ENCODE data around the gene HORMAD2.

DNA sequence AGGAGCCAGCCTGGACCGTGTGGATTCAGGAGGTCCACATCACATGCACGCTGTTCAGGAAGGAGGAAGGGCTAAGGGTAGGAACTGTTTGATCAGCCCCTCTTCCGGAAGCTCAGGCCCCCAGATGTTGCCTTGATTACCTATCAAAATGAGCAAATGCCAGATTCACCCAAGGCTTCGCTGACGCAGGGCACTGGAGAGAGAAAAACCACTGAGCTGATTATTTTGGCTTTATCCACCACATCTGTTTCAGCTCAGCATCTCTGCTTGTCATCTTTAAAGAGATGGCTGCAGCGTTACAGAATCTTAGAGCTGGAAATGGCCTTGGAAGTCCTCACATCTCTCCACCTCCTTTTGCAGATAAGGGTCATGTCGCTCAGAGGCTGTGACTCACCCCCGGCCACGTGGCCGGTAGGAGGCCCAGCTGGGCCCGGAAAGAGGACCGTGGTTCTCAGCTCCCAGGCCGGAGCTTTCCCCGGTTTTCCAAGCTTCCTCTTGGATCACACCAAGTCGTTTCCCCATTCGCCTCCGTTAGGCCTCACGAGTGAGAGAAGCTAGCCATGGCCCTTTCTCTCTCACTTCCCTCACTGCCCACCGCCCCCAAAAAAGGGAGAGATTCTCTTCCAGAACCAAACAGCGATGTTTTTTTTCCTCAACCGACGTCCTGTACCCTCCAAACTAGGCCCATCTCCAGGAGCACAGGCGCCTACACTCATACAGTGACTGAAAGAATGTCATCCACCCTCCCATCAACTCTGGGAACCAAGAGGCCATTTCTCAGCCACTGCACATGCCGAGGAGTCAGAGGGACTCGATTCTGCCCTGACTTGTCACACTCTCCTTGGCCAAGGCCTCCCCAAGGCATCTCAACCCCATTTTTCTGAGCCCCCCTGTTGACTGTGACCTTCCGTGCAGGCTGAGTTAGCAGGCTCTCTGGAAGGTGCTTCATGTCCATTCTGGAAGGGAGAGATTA, 128.7 kb downstream of the HORMAD2 start:
- TF ChIP-seq, protein P1, sequence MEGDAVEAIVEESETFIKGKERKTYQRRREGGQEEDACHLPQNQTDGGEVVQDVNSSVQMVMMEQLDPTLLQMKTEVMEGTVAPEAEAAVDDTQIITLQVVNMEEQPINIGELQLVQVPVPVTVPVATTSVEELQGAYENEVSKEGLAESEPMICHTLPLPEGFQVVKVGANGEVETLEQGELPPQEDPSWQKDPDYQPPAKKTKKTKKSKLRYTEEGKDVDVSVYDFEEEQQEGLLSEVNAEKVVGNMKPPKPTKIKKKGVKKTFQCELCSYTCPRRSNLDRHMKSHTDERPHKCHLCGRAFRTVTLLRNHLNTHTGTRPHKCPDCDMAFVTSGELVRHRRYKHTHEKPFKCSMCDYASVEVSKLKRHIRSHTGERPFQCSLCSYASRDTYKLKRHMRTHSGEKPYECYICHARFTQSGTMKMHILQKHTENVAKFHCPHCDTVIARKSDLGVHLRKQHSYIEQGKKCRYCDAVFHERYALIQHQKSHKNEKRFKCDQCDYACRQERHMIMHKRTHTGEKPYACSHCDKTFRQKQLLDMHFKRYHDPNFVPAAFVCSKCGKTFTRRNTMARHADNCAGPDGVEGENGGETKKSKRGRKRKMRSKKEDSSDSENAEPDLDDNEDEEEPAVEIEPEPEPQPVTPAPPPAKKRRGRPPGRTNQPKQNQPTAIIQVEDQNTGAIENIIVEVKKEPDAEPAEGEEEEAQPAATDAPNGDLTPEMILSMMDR (IDR thresholded peaks at IDR 0.05) = no peak
- no peak for TF ChIP-seq EZH2 (IDR thresholded peaks at IDR 0.05; ENCODE audit: borderline replicate concordance, insufficient read depth, low read depth, low read length, poor library complexity, severe bottlenecking)

Data from B cell (primary cell).